Measurements from ENCODE around the gene COPA. TPM values are rescaled to one million over a fixed set of nuclear protein-coding genes. Genes with fewer than 3 reads are reported as not detected.

Gene COPA
- total and polyA plus RNA-seq, 12 donors, result 48.2 to 122 (median 109) TPM

- 67 to 69% methylated on average over 8 of the region's 8 CpGs for WGBS, 2 donors
- TF ChIP-seq, protein P1, sequence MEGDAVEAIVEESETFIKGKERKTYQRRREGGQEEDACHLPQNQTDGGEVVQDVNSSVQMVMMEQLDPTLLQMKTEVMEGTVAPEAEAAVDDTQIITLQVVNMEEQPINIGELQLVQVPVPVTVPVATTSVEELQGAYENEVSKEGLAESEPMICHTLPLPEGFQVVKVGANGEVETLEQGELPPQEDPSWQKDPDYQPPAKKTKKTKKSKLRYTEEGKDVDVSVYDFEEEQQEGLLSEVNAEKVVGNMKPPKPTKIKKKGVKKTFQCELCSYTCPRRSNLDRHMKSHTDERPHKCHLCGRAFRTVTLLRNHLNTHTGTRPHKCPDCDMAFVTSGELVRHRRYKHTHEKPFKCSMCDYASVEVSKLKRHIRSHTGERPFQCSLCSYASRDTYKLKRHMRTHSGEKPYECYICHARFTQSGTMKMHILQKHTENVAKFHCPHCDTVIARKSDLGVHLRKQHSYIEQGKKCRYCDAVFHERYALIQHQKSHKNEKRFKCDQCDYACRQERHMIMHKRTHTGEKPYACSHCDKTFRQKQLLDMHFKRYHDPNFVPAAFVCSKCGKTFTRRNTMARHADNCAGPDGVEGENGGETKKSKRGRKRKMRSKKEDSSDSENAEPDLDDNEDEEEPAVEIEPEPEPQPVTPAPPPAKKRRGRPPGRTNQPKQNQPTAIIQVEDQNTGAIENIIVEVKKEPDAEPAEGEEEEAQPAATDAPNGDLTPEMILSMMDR (IDR thresholded peaks at IDR 0.05), result no peak
- no peak for ATAC-seq
- no peak for DNase-seq
- Histone ChIP-seq H3K9me3 (no peaks in the 10 kb centered on the region), H3K36me3 (peaks cover 0 to 100% (median 79%) of the 10 kb centered on the region in 9 donors), H3K4me1 (peaks cover 0 to 10% (median 0%) of the 10 kb centered on the region in 9 donors), H3K27me3 (no peaks in the 10 kb centered on the region), H3K27ac (no peak overlapping the region), H3K4me3 (no peak overlapping the region)
- intact Hi-C loops (cut with DNase I), result loop anchor here in 1 of 10 donors (5.0 kb wide), 1 partner anchor 36 kb away; no protein-coding TSS in a partner anchor
These were observed 14.9 kb downstream of the COPA start for GRCh38 chr1:160328184-160328583.

DNA sequence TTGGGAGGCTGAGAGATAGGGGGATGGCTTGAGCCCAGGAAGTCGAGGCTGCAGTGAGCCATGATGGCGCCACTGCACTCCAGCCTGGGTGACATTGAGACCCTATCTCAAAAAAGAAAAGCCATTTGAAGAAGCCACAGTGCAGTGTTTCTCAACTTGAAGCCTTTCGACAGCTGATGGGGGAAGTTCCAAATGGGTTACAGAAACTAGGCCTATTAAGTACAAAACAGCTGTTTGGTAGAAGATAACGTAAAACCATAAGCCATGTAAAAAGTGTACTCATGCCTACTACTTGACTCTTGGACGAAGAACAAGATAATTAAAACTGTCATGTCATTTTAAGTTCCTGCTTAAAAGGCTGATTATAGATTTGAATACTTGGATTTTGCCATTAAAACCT is 16.6 kb downstream of the COPA start:
- intact Hi-C loops (cut with DNase I), result loop anchor here in 1 of 10 donors (5.0 kb wide), 1 partner anchor 34 kb away; no protein-coding TSS in a partner anchor
- WGBS, 2 donors, result 80% methylated on average over 5 of the region's 5 CpGs
- Histone ChIP-seq H3K36me3 (peaks cover 0 to 100% (median 74%) of the 10 kb centered on the region in 9 donors), H3K27me3 (no peaks in the 10 kb centered on the region), H3K4me3 (no peak overlapping the region), H3K9me3 (no peaks in the 10 kb centered on the region), H3K4me1 (peaks cover 0 to 10% (median 0%) of the 10 kb centered on the region in 9 donors), H3K27ac (no peak overlapping the region)
- TF ChIP-seq, protein P1 (IDR thresholded peaks at IDR 0.05), result no peak
- no peak for ATAC-seq
- DNase-seq, result no peak

DNA sequence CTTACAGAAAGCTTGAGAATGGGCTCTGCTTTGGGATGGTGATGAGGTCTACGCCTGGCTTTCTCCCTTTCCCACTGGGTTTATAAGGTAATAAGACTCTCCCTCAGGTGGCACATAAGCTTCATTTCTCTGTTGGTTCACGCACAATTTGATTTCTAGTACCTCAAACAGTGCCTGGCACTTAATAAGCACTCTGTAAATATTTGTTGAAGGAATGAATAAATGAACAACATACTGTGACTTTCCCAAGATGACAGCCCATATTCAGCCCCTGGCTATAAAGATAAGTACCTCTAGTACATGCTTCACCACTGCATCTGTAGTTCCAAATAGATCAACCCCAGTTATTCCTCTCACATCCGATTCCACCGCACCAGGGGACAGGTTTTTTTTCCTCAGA is 17.8 kb downstream of the COPA start:
- peaks cover 0 to 10% (median 0%) of the 10 kb centered on the region in 9 donors for H3K4me1 ChIP-seq
- peaks cover 0 to 100% (median 62%) of the 10 kb centered on the region in 9 donors for H3K36me3 ChIP-seq
- no peak overlapping the region for H3K27ac ChIP-seq
- intact Hi-C loops (cut with DNase I), result loop anchor here in 1 of 10 donors (5.0 kb wide), 1 partner anchor 33 kb away; no protein-coding TSS in a partner anchor
- no peaks in the 10 kb centered on the region for H3K27me3 ChIP-seq
- no peaks in the 10 kb centered on the region for H3K9me3 ChIP-seq
- DNase-seq, result no peak
- ATAC-seq, result no peak
- H3K4me3 ChIP-seq, result no peak overlapping the region
- TF ChIP-seq, protein P1 (IDR thresholded peaks at IDR 0.05), result no peak
- 95% methylated on average over 4 of the region's 4 CpGs for WGBS, 2 donors

DNA sequence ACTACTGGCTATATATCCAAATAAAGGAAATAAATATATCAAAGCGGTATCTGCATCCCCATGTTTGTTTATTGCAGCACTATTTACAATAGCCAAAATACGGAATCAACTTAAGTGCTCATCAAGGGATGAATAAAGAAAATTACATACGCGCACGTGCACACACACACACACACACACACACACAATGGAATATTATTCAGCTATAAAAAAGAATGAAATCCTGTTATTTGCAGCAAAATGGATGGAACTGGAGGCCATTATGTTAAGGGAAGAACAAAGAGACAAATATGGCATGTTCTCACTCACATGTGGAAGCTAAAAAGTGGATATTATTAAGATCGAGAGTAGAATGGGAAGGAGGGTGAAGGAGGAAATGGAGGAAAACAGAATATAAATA is 20.2 kb downstream of the COPA start:
- Histone ChIP-seq H3K27ac (no peak overlapping the region), H3K4me1 (peaks cover 0 to 10% (median 0%) of the 10 kb centered on the region in 9 donors), H3K36me3 (peaks cover 0 to 100% (median 62%) of the 10 kb centered on the region in 9 donors), H3K4me3 (no peak overlapping the region), H3K9me3 (no peaks in the 10 kb centered on the region), H3K27me3 (no peaks in the 10 kb centered on the region)
- no peak for DNase-seq
- 97 to 98% methylated on average over 6 of the region's 6 CpGs for whole genome bisulfite sequencing, 2 donors
- TF ChIP-seq, protein P1 (IDR thresholded peaks at IDR 0.05), result no peak
- intact Hi-C loops (cut with DNase I), result no loop called here
- ATAC-seq, result no peak

Measured in heart right ventricle (tissue), 16 donors.